Peyer's patch (tissue), 4 donors: Measurements from ENCODE around the gene ZNF735.

Experiments
- POLR2A ChIP-seq, 2 donors: fragments of 450-650 bp; IDR thresholded peaks; one replicate each; pipeline ENCODE4 v1.5.1; 2017; ENCODE audit warnings: antibody characterized with exemption in 2 of 2, mild to moderate bottlenecking in 2 of 2, moderate library complexity in 2 of 2
- TF ChIP-seq, protein P1 (sequence below), 6 experiments: fragments of 450-650 bp in 4 of 6; fragments of 200-600 bp in 2 of 6; sonication (generic) in 1 of 6; IDR thresholded peaks; one replicate each; pipeline ENCODE4 v1.5.1; 2017 to 2019; ENCODE audit warnings: antibody characterized with exemption in 6 of 6, mild to moderate bottlenecking in 3 of 6, moderate library complexity in 1 of 6

DNA sequence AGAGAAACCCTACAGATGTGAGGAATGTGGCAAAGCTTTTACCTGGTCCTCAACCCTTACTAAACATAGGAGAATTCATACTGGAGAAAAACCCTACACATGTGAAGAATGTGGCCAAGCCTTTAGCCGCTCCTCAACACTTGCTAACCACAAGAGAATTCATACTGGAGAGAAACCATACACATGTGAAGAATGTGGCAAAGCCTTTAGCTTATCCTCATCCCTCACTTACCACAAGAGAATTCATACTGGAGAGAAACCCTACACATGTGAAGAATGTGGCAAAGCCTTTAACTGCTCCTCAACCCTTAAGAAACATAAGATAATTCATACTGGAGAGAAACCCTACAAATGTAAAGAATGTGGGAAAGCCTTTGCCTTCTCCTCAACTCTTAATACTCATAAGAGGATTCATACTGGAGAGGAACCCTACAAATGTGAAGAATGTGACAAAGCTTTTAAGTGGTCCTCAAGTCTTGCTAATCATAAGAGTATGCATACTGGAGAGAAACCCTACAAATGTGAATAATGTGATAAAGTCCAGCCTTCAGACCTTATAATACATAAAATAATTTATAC, 59.4 kb downstream of the ZNF735 start:
- no peak for TF ChIP-seq POLR2A (IDR thresholded peaks at IDR 0.05)
- TF ChIP-seq, protein P1, sequence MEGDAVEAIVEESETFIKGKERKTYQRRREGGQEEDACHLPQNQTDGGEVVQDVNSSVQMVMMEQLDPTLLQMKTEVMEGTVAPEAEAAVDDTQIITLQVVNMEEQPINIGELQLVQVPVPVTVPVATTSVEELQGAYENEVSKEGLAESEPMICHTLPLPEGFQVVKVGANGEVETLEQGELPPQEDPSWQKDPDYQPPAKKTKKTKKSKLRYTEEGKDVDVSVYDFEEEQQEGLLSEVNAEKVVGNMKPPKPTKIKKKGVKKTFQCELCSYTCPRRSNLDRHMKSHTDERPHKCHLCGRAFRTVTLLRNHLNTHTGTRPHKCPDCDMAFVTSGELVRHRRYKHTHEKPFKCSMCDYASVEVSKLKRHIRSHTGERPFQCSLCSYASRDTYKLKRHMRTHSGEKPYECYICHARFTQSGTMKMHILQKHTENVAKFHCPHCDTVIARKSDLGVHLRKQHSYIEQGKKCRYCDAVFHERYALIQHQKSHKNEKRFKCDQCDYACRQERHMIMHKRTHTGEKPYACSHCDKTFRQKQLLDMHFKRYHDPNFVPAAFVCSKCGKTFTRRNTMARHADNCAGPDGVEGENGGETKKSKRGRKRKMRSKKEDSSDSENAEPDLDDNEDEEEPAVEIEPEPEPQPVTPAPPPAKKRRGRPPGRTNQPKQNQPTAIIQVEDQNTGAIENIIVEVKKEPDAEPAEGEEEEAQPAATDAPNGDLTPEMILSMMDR (IDR thresholded peaks at IDR 0.05), result no peak
